Calu3 (cell line): Measurements from ENCODE around the gene PRSS33. TPM values are rescaled to one million over a fixed set of nuclear protein-coding genes. Genes with fewer than 3 reads are reported as not detected.

Experiments used
- BruUV-seq: library from RNA; stranded (reverse); fragments of 400-500 nt; replicated peaks from 2 replicates; lab custom pipeline; 2021; lab: Mats Ljungman, UMichigan
- CTCF ChIA-PET: fragments of 300-600 bp; sonication (Branson Sonifier 250); formaldehyde crosslinking; loops from one replicate; lab custom pipeline; 2022; ENCODE audit warnings: antibody characterized with exemption; lab: Charles Lee
- DNase-seq: peaks from one replicate; pipeline ENCODE4 v3.0.0; 2022
- H3K27ac Mint-ChIP-seq: one replicate; pipeline ENCODE4 v1.8.0; 2022; ENCODE audit warnings: mixed read lengths; ENCODE audit not compliant: unreplicated experiment
- H3K27me3 Mint-ChIP-seq: one replicate; pipeline ENCODE4 v1.8.0; 2022; ENCODE audit warnings: mixed read lengths; ENCODE audit not compliant: unreplicated experiment
- H3K36me3 Mint-ChIP-seq: one replicate; pipeline ENCODE4 v1.8.0; 2022; ENCODE audit warnings: mild to moderate bottlenecking, moderate library complexity, mixed read lengths; ENCODE audit not compliant: insufficient read depth, unreplicated experiment
- H3K4me1 Mint-ChIP-seq: one replicate; pipeline ENCODE4 v1.8.0; 2022; ENCODE audit warnings: mild to moderate bottlenecking, low read depth, mixed read lengths; ENCODE audit not compliant: unreplicated experiment
- H3K4me3 Mint-ChIP-seq: one replicate; pipeline ENCODE4 v1.8.0; 2022; ENCODE audit warnings: mild to moderate bottlenecking, low read depth, moderate library complexity, mixed read lengths; ENCODE audit not compliant: unreplicated experiment
- H3K9me3 Mint-ChIP-seq: one replicate; pipeline ENCODE4 v1.8.0; 2022; ENCODE audit warnings: low read depth, mixed read lengths; ENCODE audit not compliant: unreplicated experiment
- CTCF ChIP-seq: fragments of 200-600 bp; IDR thresholded peaks from one replicate; pipeline ENCODE4 v1.8.0; 2022; ENCODE audit warnings: antibody characterized with exemption; ENCODE audit not compliant: unreplicated experiment
- intact Hi-C: fragments of 100-400 bp; cut with micrococcal nuclease; formaldehyde crosslinking; loops from one replicate; pipeline ENCODE4 v1.10.0; 2022; ENCODE audit not compliant: unreplicated experiment
- total RNA-seq: library from RNA; stranded (reverse); gene quantifications from 2 replicates; pipeline ENCODE4 v1.2.3, GENCODE V29; 2022

The PRSS33 gene
- total RNA-seq, 1 experiment from 2014 or later: 13.2 TPM

GRCh38 chr16:2813771-2814221, 26.4 kb upstream of the PRSS33 start:
- intact Hi-C loops: no loop called here
- H3K36me3 Mint-ChIP-seq: no peaks in the 10 kb centered on the region
- CTCF ChIA-PET: interaction anchor here (0.7 kb wide), 1 partner anchor 312 kb away, joined by 4 read pairs; no protein-coding TSS in a partner anchor
- no peak for DNase-seq
- peaks cover 13% of the 10 kb centered on the region for H3K27me3 Mint-ChIP-seq
- H3K9me3 Mint-ChIP-seq: no peaks in the 10 kb centered on the region
- H3K4me1 Mint-ChIP-seq: peaks cover 6% of the 10 kb centered on the region
- no TSS peak for BruUV-seq
- no peak overlapping the region for H3K27ac Mint-ChIP-seq
- TF ChIP-seq CTCF: no peak
- H3K4me3 Mint-ChIP-seq: no peak overlapping the region

- DNase-seq: no peak
- TF ChIP-seq CTCF: no peak
- CTCF ChIA-PET: no interaction called here
- Mint-ChIP-seq H3K4me3 (no peak overlapping the region), H3K9me3 (peaks cover 5% of the 10 kb centered on the region), H3K36me3 (no peaks in the 10 kb centered on the region), H3K4me1 (no peaks in the 10 kb centered on the region), H3K27ac (no peak overlapping the region), H3K27me3 (peaks cover 13% of the 10 kb centered on the region)
- intact Hi-C loops: no loop called here
- BruUV-seq: no TSS peak
Measured at GRCh38 chr16:2811703-2812471, 24.5 kb upstream of the PRSS33 start.

DNA sequence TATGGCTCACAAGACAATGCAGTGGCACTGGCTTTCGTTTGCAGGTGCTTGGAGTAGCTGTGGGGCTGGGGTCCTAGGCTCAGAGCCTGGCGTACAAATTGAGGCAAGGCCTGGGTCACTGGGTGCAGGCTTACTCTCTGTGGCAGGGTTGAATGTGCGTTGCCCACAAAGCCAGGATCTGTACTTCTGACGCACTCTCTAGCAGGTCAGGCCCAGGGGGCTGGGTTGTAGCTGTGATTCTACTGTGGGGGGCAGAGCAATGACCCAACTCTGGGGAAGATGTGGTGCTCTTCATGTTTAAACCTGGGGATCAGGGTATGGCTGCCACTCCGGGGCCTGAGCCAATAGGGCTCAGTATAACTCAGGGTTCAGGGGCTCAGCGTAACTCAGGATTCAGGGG, 23.3 kb upstream of the PRSS33 start:
- no peak for DNase-seq
- Mint-ChIP-seq H3K4me1 (no peaks in the 10 kb centered on the region), H3K27ac (no peak overlapping the region), H3K27me3 (peaks cover 13% of the 10 kb centered on the region), H3K9me3 (peaks cover 5% of the 10 kb centered on the region), H3K36me3 (no peaks in the 10 kb centered on the region), H3K4me3 (no peak overlapping the region)
- CTCF ChIA-PET: no interaction called here
- intact Hi-C loops: no loop called here
- BruUV-seq: no TSS peak
- no peak for TF ChIP-seq CTCF

GRCh38 chr16:2809149-2809760, 21.9 kb upstream of the PRSS33 start:
- no peak for TF ChIP-seq CTCF
- CTCF ChIA-PET: no interaction called here
- no peaks in the 10 kb centered on the region for H3K4me1 Mint-ChIP-seq
- H3K9me3 Mint-ChIP-seq: peaks cover 5% of the 10 kb centered on the region
- peaks cover 13% of the 10 kb centered on the region for H3K27me3 Mint-ChIP-seq
- DNase-seq: no peak
- H3K27ac Mint-ChIP-seq: no peak overlapping the region
- BruUV-seq: no TSS peak
- intact Hi-C loops: no loop called here
- H3K36me3 Mint-ChIP-seq: peaks cover 4% of the 10 kb centered on the region
- no peak overlapping the region for H3K4me3 Mint-ChIP-seq
